ENCODE results near the gene SLC51A. TPM values are rescaled to one million over a fixed set of nuclear protein-coding genes. Genes with fewer than 3 reads are reported as not detected.

The SLC51A gene
- total and polyA plus RNA-seq, 2 of the 8 experiments (the other 6 are each of a cell fraction or from before 2014, with no cell fraction given), result 6.3 to 9.8 TPM

DNA sequence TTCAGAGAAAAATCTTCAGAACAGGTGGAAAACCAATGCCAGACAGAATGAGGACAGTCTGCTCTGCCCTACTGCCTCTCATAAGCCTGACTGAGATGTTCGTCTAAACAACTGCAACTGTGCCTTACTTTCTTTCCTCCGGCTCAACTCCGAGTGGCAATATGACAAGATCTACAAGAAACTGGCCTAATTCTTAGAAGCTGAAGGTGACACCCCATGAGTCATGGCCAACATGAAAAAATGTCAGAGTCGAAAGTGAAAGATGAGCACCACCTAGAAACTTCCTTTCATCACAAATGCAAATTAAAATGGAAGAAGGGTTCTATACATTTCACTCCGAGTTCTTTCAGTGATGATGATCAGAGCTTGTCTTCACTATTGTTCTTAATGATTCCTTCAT lies 58.3 kb downstream of the SLC51A start (continued):
- TF ChIP-seq, protein P1, sequence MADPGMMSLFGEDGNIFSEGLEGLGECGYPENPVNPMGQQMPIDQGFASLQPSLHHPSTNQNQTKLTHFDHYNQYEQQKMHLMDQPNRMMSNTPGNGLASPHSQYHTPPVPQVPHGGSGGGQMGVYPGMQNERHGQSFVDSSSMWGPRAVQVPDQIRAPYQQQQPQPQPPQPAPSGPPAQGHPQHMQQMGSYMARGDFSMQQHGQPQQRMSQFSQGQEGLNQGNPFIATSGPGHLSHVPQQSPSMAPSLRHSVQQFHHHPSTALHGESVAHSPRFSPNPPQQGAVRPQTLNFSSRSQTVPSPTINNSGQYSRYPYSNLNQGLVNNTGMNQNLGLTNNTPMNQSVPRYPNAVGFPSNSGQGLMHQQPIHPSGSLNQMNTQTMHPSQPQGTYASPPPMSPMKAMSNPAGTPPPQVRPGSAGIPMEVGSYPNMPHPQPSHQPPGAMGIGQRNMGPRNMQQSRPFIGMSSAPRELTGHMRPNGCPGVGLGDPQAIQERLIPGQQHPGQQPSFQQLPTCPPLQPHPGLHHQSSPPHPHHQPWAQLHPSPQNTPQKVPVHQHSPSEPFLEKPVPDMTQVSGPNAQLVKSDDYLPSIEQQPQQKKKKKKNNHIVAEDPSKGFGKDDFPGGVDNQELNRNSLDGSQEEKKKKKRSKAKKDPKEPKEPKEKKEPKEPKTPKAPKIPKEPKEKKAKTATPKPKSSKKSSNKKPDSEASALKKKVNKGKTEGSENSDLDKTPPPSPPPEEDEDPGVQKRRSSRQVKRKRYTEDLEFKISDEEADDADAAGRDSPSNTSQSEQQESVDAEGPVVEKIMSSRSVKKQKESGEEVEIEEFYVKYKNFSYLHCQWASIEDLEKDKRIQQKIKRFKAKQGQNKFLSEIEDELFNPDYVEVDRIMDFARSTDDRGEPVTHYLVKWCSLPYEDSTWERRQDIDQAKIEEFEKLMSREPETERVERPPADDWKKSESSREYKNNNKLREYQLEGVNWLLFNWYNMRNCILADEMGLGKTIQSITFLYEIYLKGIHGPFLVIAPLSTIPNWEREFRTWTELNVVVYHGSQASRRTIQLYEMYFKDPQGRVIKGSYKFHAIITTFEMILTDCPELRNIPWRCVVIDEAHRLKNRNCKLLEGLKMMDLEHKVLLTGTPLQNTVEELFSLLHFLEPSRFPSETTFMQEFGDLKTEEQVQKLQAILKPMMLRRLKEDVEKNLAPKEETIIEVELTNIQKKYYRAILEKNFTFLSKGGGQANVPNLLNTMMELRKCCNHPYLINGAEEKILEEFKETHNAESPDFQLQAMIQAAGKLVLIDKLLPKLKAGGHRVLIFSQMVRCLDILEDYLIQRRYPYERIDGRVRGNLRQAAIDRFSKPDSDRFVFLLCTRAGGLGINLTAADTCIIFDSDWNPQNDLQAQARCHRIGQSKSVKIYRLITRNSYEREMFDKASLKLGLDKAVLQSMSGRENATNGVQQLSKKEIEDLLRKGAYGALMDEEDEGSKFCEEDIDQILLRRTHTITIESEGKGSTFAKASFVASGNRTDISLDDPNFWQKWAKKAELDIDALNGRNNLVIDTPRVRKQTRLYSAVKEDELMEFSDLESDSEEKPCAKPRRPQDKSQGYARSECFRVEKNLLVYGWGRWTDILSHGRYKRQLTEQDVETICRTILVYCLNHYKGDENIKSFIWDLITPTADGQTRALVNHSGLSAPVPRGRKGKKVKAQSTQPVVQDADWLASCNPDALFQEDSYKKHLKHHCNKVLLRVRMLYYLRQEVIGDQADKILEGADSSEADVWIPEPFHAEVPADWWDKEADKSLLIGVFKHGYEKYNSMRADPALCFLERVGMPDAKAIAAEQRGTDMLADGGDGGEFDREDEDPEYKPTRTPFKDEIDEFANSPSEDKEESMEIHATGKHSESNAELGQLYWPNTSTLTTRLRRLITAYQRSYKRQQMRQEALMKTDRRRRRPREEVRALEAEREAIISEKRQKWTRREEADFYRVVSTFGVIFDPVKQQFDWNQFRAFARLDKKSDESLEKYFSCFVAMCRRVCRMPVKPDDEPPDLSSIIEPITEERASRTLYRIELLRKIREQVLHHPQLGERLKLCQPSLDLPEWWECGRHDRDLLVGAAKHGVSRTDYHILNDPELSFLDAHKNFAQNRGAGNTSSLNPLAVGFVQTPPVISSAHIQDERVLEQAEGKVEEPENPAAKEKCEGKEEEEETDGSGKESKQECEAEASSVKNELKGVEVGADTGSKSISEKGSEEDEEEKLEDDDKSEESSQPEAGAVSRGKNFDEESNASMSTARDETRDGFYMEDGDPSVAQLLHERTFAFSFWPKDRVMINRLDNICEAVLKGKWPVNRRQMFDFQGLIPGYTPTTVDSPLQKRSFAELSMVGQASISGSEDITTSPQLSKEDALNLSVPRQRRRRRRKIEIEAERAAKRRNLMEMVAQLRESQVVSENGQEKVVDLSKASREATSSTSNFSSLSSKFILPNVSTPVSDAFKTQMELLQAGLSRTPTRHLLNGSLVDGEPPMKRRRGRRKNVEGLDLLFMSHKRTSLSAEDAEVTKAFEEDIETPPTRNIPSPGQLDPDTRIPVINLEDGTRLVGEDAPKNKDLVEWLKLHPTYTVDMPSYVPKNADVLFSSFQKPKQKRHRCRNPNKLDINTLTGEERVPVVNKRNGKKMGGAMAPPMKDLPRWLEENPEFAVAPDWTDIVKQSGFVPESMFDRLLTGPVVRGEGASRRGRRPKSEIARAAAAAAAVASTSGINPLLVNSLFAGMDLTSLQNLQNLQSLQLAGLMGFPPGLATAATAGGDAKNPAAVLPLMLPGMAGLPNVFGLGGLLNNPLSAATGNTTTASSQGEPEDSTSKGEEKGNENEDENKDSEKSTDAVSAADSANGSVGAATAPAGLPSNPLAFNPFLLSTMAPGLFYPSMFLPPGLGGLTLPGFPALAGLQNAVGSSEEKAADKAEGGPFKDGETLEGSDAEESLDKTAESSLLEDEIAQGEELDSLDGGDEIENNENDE (IDR thresholded peaks at IDR 0.05; ENCODE audit: insufficient replicate concordance, low read length), result no peak
- TF ChIP-seq SRF (IDR thresholded peaks at IDR 0.05; ENCODE audit: low read depth, low read length), result no peak
